T-helper 22 cell (primary cell): ENCODE measurements around the gene RFC2.

Experiments
- DNase-seq: peaks from one replicate; pipeline ENCODE4 v3.0.0-alpha.2; 2020; ENCODE audit warnings: low read depth

The RFC2 gene

GRCh38 chr7:74190259-74190658 is 63.9 kb downstream of the RFC2 start:
- no peak for DNase-seq

- no peak for DNase-seq
Observed at GRCh38 chr7:74187915-74188675, 66.1 kb downstream of the RFC2 start.

GRCh38 chr7:74185636-74186035 is 68.6 kb downstream of the RFC2 start:
- no peak for DNase-seq

GRCh38 chr7:74185016-74185415 is 69.2 kb downstream of the RFC2 start:
- DNase-seq = no peak

GRCh38 chr7:74183653-74184450 is 70.3 kb downstream of the RFC2 start:
- no peak for DNase-seq

GRCh38 chr7:74183142-74183541 is 71.1 kb downstream of the RFC2 start:
- no peak for DNase-seq

- no peak for DNase-seq
Observed at GRCh38 chr7:74182453-74183090, 71.6 kb downstream of the RFC2 start.

- DNase-seq = no peak
Observed at GRCh38 chr7:74181821-74182220, 72.4 kb downstream of the RFC2 start.
